CD1c-positive myeloid dendritic cell (primary cell): ENCODE measurements around the gene RGS19.

Experiments used
- DNase-seq: peaks from one replicate; pipeline ENCODE4 v3.0.0-alpha.2; 2016; ENCODE audit errors: extremely low spot score

Gene RGS19

DNA sequence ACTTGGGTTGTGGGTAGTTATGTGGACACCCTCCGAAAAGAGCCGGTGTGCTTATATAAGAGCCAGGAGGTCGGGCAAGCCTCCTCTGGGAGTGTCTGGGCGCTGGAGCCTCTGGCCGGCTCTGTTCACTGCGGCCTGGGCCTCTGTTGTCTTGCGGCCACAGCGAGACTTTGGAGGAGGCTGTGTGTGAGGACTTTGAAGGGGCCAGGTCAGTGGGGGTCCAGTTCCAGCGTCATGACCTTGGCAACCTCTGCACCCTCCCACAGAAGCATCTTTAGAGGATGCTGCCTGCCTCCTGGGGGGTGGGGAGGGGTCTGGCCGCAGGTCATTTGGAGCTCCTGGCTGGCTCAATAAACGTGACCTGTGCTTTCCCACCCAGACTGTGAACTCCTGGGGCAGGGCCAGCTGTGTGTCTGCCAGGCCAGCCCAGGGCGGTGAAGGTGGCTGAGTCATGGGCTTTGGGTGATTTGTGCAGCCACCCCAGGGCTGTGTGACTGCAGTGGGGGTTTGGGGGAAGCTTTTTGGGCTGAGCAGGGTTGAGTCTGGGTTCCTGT, 15.1 kb downstream of the RGS19 start:
- DNase-seq: no peak

DNA sequence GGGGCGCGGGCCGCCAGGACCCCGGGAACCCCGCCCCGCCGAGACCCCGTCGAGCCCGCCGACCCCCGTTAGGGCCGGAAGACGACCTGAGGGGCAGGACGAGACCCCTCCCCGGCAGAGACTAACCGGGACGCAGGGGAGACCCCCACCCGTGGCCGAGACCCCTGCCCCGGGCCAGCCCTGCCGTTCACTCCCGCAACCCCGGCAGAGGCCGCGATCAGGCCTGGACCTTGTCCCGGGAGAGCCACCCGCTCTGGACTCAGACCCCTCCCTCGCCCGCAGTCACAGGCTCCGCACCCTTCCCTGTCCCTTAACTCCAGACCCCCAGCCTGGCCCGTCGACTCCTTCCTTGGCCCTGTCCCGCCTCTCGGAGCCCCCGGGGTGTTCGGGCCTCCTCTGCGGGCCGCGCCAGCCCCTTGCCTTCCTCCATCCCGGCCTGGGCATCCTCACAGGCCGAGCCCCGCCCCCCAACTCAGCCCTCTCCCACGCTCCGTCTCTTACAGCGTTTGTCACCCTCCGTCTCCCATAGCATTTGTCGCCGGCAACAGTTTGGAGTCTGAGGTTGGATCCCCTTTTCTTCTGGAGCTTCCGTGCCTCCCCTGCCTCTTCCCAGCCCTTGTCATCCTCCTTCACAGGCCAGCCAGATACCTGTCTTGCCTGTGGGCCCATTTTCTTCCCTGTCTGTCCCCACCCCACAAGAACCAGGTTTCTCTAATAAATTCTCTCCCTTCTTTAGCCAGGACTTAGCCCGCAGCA, 15.8 kb downstream of the RGS19 start:
- peak; percentile 61 for DNase-seq

DNA sequence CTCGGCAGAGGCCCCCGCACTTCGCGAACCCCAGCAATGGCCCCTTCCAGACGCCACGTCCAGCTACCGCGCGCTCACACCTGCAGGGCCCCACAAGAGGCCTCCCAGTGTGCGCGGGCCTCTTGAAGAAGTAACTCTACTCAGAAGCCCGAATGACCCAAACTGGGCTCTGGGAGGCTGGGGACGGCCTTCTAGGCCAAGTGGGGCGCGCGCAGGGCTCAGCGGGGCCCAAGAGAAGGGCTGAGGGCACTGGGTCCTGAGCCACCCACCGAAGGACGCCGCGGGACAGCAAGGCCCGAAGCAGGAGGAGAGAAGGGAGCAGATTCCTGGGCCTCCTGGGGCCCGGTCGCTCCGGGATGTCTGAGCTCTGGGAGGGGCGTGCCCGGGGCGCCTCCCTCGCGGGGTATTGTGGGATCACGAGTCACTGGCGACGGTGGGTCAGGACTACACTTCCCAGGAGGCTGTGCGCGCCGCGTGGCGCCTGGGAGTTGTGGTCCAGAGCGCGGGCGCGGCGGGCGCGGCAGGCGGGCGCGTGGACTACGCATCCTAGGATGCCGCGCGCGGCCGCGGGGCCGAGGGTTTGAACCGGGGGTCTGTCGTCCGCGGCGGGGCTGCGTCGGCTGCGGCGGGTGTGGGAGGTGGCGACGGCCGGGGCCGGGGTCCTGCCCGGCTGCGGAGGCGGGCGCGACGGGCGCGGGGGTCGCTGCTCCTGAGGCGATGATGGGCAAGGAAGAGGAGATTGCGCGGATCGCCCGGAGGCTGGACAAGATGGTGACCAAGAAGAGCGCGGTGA, 16.5 kb downstream of the RGS19 start, which contains the start of gene TCEA2:
Gene TCEA2 (plus strand): TSS at position 603 of the 793 bp plus-strand sequence. CDS start 115 bp downstream, at position 718.
- peak; percentile 96 for DNase-seq

DNA sequence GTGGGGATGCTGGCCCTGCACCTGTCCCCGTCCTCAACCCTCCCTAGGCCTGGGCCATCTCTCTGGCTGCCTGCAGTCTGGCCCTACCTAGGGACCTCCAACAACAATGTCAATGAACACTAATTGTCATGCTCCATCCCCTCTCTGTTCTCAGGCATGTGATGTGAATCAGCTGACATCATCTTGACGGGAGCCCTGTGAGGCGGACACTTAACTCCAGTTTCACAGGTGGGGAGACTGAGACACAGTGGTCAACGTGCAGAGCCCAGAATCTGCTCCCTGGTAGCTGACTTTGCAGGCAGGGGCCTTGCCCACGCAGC, 17.1 kb downstream of the RGS19 start:
- no peak for DNase-seq

DNA sequence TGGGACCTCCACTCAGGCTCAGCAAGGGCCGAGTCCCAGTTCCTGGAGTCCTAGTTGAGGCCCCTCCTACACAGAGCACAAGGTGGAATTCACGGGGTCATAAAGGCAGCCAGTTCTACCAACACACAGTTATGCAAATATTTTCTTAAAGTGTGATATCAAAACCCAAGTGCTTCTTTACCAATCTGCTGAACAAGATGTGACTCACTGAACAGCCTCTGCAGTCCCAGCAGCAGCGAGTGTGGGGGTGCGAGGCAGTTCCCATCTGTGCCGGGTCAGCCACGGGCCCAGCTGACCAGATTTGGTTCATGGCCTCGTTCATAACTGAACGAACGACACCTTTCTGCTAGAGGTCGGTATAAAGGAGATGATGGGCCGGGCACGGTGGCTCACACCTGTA, 20.8 kb downstream of the RGS19 start:
- peak; percentile 4 for DNase-seq

DNA sequence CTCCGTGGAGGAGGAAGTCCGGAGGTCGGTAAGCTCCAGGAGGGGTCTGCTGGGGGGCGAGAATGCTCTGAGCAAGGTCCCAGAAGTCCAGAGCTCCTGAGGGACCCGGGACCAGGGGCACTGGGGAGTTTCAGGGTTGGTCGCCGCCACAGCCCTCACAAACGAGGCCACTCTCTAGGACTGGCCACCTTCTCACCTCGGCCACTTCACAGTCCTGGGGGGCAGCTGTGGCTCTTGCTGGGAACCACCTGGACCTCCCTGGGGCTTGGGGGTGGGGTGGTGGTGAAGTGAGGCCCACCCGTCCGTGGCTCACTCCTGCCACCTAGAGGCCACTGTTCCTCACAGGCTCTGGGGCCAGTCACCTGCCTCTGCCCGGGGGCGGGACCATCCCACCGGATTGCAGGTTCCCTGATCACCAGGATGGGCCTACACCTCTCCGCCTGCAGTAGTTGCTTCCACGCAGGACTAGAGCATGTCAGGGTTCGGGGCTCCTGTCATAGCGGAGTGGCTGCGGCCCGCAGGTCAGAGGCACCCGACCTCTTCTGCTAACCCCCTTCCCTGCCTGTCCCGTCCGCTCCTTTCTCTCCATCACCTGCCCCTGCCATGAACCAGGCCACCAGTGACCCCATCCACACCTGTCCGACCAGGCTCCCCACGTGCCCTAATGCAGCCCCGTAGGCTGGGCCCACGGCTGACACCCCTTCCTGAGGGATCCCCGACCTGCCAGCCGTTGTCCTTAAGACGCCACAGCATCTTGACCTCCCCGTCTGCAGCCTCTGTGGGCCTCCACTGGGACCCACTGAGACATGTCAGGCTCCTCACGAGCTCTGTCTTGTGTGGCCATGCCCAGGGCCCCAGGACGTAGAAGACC, 21.5 kb downstream of the RGS19 start:
- peak; percentile 64 for DNase-seq

DNA sequence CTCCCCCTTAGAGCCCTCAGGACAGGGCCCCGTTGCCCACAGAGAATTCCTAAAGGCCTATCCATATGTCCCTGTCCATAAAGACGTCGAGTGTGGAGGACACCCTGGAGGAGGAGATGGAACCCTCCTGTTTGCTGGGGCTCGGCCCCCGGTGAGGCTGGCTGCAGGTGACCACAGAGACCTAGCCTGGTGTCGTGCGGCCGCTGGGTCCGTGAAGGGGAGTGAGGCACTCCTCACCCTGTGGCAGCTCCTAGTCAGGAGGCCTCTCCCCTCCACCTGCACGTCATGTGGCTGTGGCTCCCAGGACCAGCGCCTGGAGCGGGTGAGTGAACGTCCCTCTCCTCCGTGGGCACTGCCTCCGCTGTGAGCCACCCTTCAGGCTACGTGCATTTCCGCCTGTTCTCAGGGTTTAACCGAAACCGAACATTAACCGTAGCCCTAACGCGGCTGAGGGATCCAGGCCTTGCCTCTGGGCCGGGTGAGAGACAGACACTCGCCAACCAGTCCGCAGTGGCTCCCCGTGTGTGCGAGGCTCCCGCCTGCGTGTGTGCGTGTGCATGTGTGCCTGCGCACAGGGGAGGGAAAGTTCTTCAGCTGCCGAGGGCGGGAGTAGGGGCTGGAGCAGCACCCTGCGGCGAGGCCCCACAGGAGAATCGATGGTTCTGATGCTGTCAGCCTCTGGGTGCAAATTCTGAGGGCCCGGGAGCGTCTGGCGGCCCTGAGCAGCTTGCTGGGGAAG, 22.3 kb downstream of the RGS19 start:
- DNase-seq: no peak

DNA sequence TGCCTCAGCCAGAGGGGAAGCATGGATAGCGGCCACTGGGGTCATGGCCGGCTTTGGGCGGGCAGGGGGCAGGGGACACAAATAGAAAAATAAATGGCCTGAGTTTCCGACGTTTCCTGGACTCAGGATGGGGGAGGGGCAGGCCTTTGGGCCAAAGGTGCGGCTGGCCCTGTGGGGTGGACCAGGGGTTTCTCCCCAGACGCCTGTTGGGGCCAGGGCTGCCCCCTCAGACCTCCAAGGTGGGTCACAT, 22.8 kb downstream of the RGS19 start:
- no peak for DNase-seq

DNA sequence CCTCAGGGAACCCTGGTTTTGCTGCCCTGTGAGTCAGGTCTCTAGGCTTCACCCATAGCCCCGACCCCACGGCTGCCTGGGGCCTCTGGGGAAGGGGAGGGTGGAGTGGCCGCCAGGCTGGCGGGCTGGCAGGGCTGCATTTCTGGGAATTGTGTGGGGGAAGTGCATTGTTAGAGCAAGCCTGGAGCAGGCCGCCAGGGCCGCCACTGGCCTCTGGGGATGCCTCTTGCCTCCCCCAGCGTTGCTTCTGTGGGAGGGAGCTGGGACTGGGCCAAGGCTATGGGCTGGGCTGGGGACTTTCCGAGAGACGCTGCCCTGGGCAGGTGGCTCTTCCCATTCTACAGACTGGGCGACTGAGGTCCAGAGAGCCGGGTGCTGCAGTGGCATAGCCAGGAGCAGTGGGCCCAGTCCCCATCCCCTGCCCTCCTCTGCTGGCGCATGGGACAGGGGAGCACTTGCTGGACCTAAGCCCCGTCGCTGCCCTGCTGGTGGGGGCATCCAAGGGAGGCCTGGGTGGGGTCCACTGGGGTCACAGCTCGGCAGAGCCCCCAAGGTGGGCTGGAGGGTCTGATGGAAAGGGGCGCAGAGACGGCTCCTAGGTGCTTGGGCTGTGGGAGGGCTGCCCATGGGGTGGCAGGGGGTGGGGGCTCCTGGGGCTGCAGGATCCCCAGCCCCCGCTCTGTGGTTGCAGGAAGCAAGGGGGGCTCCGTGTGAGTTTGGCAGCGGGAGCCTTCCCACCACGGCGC, 23.3 kb downstream of the RGS19 start:
- peak; percentile 5 for DNase-seq

DNA sequence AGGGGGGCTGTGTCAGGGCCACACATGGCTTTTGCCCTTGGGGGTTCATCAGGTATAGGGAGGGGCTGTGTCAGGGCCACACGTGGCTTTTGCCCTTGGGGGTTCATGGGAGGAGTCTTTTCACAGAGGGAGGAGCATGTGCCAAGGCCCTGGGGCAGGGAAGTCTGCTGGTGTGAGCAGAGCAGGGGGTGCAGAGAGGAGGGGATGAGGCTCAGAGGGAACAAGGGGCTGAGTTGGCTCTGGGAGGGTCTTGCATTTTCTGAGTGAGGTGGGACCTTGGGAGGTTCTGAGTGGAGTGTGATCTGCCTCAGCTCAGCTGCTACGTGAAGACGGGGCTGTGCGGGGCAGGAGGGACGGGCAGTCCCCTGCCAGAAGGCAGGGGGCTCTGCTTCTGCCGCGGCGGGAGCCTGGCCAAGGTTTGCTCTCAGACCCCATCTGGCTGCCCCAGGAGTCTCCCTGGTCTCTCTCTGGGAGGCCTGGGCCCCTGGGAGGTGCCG, 23.9 kb downstream of the RGS19 start:
- no peak for DNase-seq

DNA sequence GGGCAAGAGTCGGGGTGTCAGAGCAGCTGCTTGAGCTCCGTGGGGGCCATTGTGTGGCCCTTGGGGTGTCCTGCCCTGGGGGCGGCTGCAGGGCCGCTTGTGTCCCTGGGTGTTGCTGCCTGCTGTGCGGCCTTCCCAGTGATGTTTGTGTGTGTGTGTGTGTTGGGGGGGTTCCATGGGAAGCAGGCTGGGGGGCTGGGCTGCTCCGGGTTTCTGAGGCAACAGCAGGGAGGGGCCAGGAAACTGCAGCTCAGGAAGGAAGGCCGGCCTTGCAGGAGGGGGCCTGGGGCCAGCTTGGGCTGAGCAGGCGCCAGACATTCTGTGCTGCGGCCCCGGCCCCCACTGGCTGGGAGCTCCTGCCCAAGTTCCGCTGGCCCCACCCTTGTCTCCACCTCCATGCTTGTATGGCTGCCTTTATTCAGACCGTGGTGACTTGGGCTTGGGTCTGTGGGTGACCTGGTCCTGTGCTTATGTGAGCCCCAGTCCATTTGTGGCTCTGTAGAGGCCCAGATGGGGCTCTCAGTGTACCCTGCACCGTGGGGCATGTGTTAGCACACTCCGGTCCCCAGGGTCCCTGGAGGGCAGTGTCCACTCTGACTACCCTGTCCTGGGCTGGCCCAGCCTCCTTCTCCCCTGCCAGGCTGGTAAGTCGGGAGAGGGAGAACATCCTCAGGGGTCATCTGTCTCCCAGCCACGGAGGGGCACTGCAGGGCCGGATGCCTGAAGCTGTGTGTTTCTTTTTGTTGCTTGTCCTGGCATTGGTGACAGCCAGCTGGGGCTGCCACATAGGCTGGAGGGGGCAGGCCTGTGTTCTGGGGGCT, 25.3 kb downstream of the RGS19 start:
- peak; percentile 16 for DNase-seq

DNA sequence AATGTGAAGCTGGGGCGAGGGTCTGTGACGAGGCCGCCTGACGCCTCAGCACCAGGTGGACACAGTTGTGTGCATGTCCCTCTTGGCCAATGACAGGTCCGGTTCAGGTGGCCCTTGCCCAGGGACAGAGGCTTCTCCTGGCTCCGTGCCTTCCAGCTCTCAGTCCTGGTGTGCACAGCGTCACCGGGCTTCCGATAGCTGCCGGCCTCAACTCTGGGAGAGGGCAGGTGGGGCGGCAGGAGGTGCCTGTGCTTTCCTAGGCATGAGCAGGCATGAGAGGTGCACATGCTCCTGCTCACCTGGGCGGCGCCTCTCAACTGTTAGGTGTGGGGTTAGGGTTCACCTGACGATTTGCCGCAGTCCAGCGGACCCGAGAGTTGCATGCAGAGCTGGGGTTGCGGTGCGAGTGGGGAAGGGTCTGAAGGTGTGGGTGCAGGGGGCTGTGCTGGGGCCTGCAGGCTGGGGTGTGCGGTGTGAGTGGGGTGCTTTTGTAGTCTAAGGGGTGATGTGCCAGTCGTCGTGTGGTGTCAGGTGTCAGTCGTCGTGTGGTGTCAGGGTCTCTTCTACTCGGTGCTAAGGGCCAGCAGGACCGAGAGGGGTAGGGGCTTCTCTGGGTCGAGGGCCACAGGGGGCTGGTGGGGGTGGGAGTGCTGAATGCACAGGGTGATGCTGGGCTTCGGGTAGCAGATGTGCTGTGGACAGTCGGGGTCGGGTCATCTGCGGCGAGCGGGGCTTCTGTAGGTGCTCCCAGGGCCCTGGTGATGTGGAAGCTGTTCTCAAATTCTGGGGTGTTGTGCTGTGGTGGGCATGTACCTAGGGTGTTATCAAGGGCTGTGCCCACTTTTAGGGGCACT, 26.1 kb downstream of the RGS19 start:
- no peak for DNase-seq

DNA sequence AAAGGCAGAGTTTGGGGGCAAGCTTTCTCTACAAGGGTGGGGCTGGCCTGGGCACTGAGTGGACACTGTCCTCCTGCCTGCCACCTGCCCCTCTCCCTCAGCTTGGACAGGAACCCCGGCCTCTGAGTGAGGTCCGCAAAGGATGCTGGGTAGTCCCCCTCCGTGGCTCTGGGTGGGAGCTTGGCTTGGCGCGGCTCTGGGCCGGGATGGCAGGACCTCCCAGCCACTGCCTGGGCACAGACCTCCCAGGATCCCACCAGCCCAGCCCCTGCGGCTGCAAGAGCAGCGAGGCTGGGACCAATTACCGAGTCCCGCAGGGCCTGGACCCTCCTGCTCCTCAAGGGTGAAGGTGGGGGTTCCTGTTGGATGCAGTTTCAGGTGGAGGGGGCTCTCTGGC, 27.0 kb downstream of the RGS19 start:
- no peak for DNase-seq

DNA sequence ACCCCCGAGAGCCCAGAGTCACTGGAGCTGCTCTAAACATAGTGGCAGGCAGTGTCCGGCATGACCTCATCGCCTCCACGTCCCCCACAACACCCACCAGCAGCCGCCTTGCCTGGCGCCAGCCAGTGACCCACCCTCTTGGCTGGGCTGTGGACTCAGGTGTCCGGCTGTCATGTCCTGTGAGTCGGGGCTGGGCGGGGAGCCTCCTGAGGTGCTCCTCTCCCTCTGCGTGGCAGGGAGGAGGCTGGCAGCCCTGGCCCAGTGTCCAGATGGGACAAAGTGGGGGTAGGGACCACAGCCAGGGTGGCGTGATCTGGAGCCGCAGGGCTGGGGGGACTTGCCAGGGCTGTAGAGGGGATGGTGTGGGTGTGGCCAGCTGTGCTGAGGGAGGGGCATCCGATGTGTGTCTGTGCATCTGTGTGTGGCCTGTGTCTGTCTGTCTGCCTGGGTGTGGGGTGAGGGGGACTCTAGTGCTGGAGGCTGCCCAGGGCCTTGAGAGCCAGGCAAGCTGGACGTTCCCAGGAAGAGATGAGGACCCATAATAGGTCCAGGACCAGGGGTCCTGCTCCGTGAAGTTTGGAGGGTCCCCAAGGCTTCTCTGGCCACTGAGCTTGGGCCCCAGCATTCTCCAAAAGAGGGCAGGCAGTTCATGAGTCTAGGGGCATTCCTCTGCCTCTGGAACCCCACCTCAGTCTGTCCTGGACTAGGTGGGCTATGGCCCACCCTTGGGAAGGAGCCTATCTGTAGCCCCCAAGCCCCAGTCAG, 27.6 kb downstream of the RGS19 start:
- DNase-seq: no peak

DNA sequence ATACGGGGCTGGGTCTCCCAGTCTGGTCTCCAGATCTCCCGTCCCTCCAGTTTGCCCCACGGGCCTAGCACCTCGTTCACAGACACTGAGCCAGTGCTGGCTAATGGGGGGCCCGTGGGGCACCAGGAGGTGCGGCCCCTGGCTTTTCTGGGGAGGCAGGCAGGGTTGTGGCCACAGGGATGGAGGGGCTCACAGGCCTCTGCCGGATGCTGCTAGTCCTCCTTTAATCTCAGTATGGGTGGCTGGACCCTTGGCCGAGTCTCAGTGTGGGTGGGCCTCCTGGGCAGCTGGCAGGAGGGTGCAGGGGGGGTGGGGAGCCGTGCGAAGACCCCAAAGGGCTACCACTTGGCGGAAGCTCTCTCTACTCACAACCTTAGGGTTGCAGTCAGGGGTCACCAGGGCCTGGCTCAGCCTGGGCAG, 28.3 kb downstream of the RGS19 start:
- no peak for DNase-seq

DNA sequence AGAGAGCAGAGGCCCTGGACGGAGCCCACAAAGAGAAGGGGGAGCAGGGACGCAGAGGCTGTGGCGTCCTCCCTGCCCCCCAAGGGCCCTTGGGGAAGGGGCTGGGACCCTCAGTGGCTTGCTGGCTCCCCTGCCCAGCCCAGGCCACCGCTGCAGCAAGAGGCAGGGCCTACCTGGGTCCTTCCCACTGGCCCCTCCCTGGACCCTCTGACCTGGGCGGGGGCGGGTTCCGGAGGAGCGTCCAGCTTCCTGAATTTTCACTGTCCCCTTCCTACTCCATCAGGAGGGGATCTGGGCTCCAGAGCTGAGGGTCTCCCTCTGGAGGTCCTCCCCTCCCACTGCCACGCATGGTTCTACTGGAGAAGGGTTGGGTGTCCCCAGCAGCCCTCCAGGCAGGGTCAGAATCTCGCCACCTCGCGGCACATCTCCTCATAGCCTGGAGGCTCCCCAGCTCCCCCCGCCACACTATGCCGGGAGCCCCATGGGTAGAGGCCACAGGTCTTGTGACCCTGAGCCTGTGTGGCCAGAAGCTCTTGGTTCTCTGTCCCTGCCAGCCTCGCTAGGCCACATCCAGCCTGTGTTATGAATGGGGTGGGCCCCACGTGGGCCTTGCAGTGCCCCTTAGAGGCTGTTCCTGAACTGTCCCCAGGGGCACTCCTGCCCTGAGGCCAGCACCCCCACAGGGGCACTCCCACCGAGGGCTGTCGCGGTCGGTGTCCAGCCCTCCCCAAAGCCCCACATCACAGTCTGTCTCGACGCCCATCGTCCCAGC, 28.9 kb downstream of the RGS19 start:
- no peak for DNase-seq

DNA sequence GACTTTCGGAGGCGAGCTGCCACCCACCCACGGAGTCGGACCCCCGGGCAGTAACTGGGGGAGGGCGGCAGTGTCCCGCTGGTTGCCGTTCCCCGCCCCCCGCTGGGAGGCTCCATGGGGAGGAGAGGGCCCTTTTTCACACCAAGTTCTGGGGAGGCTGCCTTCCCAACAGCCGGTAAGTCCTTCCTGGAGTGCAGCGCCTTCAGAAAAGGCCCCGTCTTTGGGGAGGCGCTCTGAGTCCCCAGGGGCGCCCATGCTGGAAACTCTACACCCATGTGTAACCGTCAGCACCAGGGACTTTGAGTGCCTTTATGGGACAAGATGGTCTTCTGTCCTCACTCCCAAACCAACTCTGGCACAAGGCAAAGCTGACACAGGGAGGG, 29.4 kb downstream of the RGS19 start:
- no peak for DNase-seq
